Measurements from ENCODE around the gene PUM2.

The PUM2 gene

GRCh38 chr2:20361893-20362292, 11.2 kb upstream of the PUM2 start:
- DNase-seq: no peak

DNA sequence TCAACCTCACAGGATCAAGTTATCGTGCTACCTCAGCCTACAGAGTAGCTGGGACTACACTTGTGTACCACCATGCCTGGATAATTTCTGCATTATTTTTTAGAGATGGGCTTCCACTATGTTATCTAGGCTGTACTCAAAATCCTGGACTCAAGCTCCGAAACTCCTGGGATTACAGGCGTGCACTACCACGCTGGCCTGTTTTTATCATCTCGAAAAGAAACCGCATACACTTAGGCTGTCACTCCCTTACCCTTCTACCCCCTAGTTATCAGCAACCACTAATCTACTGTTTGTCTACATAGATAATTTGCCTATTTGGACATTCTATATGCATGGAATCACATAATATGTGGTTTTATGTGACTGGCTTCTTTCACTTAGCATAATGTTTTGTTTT, 8.5 kb upstream of the PUM2 start:
- H3K79me1 ChIP-seq (ENCODE audit: low read length): no peaks in the 10 kb centered on the region
- H3K4me2 ChIP-seq (ENCODE audit: low read length): no peak overlapping the region
- H3K56ac ChIP-seq (ENCODE audit: low read length): no peak overlapping the region
- H3K27me3 ChIP-seq (ENCODE audit: insufficient read depth, low read length, poor library complexity): no peaks in the 10 kb centered on the region
- no CpG with 5 or more reads among the region's 6 CpGs for WGBS (ENCODE audit: extremely low coverage, insufficient coverage, low lambda C conversion rate)
- no peaks in the 10 kb centered on the region for H3K79me2 ChIP-seq (ENCODE audit: control insufficient read depth, insufficient read depth, low read length)
- H3K27ac ChIP-seq (ENCODE audit: low read depth, low read length): no peak overlapping the region
- H3K4ac ChIP-seq (ENCODE audit: low read depth, low read length): no peak overlapping the region
- H3K4me1 ChIP-seq (ENCODE audit: control insufficient read depth, low read depth, low read length): no peaks in the 10 kb centered on the region
- H4K8ac ChIP-seq (ENCODE audit: low read depth, low read length): no peak overlapping the region
- H2AK5ac ChIP-seq (ENCODE audit: low read length): no peak overlapping the region
- no peak overlapping the region for H3K23ac ChIP-seq (ENCODE audit: low read length)
- no peak overlapping the region for H3K18ac ChIP-seq (ENCODE audit: low read length)
- no peak overlapping the region for H3K4me3 ChIP-seq (ENCODE audit: low read length)
- H4K5ac ChIP-seq (ENCODE audit: low read length): no peak overlapping the region
- H3K9ac ChIP-seq (ENCODE audit: low read length): no peak overlapping the region
- no peak overlapping the region for H2BK5ac ChIP-seq (ENCODE audit: low read length)
- no peaks in the 10 kb centered on the region for H3K36me3 ChIP-seq (ENCODE audit: control insufficient read depth, insufficient read depth, low read length)
- H2BK15ac ChIP-seq (replicated peaks; ENCODE audit: low read depth): no peak overlapping the region
- DNase-seq: no peak
- no peak overlapping the region for H2BK120ac ChIP-seq (ENCODE audit: low read depth, low read length)

More at GRCh38 chr2:20361893-20362292, 11.2 kb upstream of the PUM2 start:
- Histone ChIP-seq H3K79me2 (ENCODE audit: control insufficient read depth, insufficient read depth, low read length) (no peaks in the 10 kb centered on the region), H3K4me3 (ENCODE audit: low read length) (no peak overlapping the region), H3K27me3 (ENCODE audit: insufficient read depth, low read length, poor library complexity) (no peaks in the 10 kb centered on the region), H3K23ac (ENCODE audit: low read length) (no peak overlapping the region), H2BK120ac (ENCODE audit: low read depth, low read length) (no peak overlapping the region), H3K79me1 (ENCODE audit: low read length) (no peaks in the 10 kb centered on the region), H3K27ac (ENCODE audit: low read depth, low read length) (no peak overlapping the region), H2BK15ac (replicated peaks; ENCODE audit: low read depth) (no peak overlapping the region), H3K36me3 (ENCODE audit: control insufficient read depth, insufficient read depth, low read length) (no peaks in the 10 kb centered on the region), H4K5ac (ENCODE audit: low read length) (no peak overlapping the region), H3K56ac (ENCODE audit: low read length) (no peak overlapping the region), H2BK5ac (ENCODE audit: low read length) (no peak overlapping the region), H3K4ac (ENCODE audit: low read depth, low read length) (no peak overlapping the region), H3K4me2 (ENCODE audit: low read length) (no peak overlapping the region), H3K9ac (ENCODE audit: low read length) (no peak overlapping the region), H4K8ac (ENCODE audit: low read depth, low read length) (no peak overlapping the region), H3K4me1 (ENCODE audit: control insufficient read depth, low read depth, low read length) (no peaks in the 10 kb centered on the region), H2AK5ac (ENCODE audit: low read length) (no peak overlapping the region), H3K18ac (ENCODE audit: low read length) (no peak overlapping the region)
- WGBS (ENCODE audit: extremely low coverage, insufficient coverage, low lambda C conversion rate): no CpG with 5 or more reads among the region's 4 CpGs

- H2BK120ac ChIP-seq (ENCODE audit: low read depth, low read length): no peak overlapping the region
- H4K5ac ChIP-seq (ENCODE audit: low read length): no peak overlapping the region
- H3K27me3 ChIP-seq (ENCODE audit: insufficient read depth, low read length, poor library complexity): no peaks in the 10 kb centered on the region
- WGBS (ENCODE audit: extremely low coverage, insufficient coverage, low lambda C conversion rate): no CpG with 5 or more reads among the region's 13 CpGs
- H3K4ac ChIP-seq (ENCODE audit: low read depth, low read length): no peak overlapping the region
- H3K4me2 ChIP-seq (ENCODE audit: low read length): no peak overlapping the region
- no peak overlapping the region for H3K27ac ChIP-seq (ENCODE audit: low read depth, low read length)
- no peak overlapping the region for H2AK5ac ChIP-seq (ENCODE audit: low read length)
- H3K56ac ChIP-seq (ENCODE audit: low read length): no peak overlapping the region
- no peak overlapping the region for H2BK5ac ChIP-seq (ENCODE audit: low read length)
- H3K79me1 ChIP-seq (ENCODE audit: low read length): no peaks in the 10 kb centered on the region
- H4K8ac ChIP-seq (ENCODE audit: low read depth, low read length): no peak overlapping the region
- no peaks in the 10 kb centered on the region for H3K36me3 ChIP-seq (ENCODE audit: control insufficient read depth, insufficient read depth, low read length)
- no peak overlapping the region for H2BK15ac ChIP-seq (replicated peaks; ENCODE audit: low read depth)
- DNase-seq: no peak
- H3K18ac ChIP-seq (ENCODE audit: low read length): no peak overlapping the region
- H3K79me2 ChIP-seq (ENCODE audit: control insufficient read depth, insufficient read depth, low read length): no peaks in the 10 kb centered on the region
- no peak overlapping the region for H3K4me3 ChIP-seq (ENCODE audit: low read length)
- H3K9ac ChIP-seq (ENCODE audit: low read length): no peak overlapping the region
- peaks cover 5% of the 10 kb centered on the region for H3K4me1 ChIP-seq (ENCODE audit: control insufficient read depth, low read depth, low read length)
- no peak overlapping the region for H3K23ac ChIP-seq (ENCODE audit: low read length)
Observed at GRCh38 chr2:20357638-20358389, 7.2 kb upstream of the PUM2 start.

DNA sequence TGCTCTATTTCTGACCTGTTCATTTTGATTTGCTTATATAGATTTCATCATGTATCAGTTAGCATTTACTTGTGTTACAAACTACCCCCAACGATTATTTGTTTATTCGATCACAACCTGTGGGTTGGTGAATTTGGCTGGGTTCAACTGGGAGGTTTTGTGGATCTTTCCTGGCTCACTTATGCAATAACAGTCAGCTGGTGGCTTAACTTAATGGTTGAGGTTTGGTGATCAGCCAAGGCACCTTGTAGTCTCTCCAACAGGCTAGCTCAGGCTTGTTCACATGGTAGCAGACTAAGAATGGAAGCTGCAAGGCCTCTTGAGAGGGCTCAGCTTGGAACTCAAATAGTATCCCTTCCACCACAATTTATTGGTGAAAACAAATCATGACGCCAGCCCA, 5.4 kb upstream of the PUM2 start:
- H4K5ac ChIP-seq (ENCODE audit: low read length): no peak overlapping the region
- no CpG with 5 or more reads among the region's 3 CpGs for WGBS (ENCODE audit: extremely low coverage, insufficient coverage, low lambda C conversion rate)
- H3K4ac ChIP-seq (ENCODE audit: low read depth, low read length): no peak overlapping the region
- H3K4me2 ChIP-seq (ENCODE audit: low read length): no peak overlapping the region
- no peak overlapping the region for H4K8ac ChIP-seq (ENCODE audit: low read depth, low read length)
- no peaks in the 10 kb centered on the region for H3K36me3 ChIP-seq (ENCODE audit: control insufficient read depth, insufficient read depth, low read length)
- H3K23ac ChIP-seq (ENCODE audit: low read length): no peak overlapping the region
- DNase-seq: no peak
- H2BK15ac ChIP-seq (replicated peaks; ENCODE audit: low read depth): no peak overlapping the region
- H3K79me1 ChIP-seq (ENCODE audit: low read length): no peaks in the 10 kb centered on the region
- no peak overlapping the region for H3K27ac ChIP-seq (ENCODE audit: low read depth, low read length)
- H3K79me2 ChIP-seq (ENCODE audit: control insufficient read depth, insufficient read depth, low read length): no peaks in the 10 kb centered on the region
- H2BK120ac ChIP-seq (ENCODE audit: low read depth, low read length): no peak overlapping the region
- H3K4me3 ChIP-seq (ENCODE audit: low read length): no peak overlapping the region
- no peak overlapping the region for H3K18ac ChIP-seq (ENCODE audit: low read length)
- H3K9ac ChIP-seq (ENCODE audit: low read length): no peak overlapping the region
- H2BK5ac ChIP-seq (ENCODE audit: low read length): no peak overlapping the region
- H2AK5ac ChIP-seq (ENCODE audit: low read length): no peak overlapping the region
- peaks cover 7% of the 10 kb centered on the region for H3K4me1 ChIP-seq (ENCODE audit: control insufficient read depth, low read depth, low read length)
- no peak overlapping the region for H3K56ac ChIP-seq (ENCODE audit: low read length)
- H3K27me3 ChIP-seq (ENCODE audit: insufficient read depth, low read length, poor library complexity): no peaks in the 10 kb centered on the region

DNA sequence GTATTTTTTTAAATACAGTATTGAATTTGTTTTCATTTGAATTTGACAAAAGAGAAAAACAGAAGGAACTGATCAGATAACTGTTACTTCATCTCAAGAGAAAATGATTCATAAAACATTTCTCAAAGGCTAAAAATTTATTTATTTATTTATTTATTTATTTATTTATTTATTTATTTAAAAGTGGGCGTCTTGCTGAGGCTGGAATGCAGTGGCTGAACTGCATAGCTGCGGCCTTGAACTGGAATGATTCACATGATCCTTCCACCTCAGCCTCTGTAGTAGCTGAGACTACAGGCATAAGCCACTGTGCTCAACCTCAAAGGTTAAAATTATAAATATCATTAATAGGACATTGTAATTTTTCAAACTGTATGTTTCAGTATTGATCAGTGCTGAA, 4.5 kb upstream of the PUM2 start:
- Histone ChIP-seq H3K27ac (ENCODE audit: low read depth, low read length) (no peak overlapping the region), H3K79me2 (ENCODE audit: control insufficient read depth, insufficient read depth, low read length) (peaks cover under 1% of the 10 kb centered on the region), H2BK5ac (ENCODE audit: low read length) (no peak overlapping the region), H2BK15ac (replicated peaks; ENCODE audit: low read depth) (no peak overlapping the region), H3K9ac (ENCODE audit: low read length) (no peak overlapping the region), H3K56ac (ENCODE audit: low read length) (no peak overlapping the region), H2AK5ac (ENCODE audit: low read length) (no peak overlapping the region), H4K8ac (ENCODE audit: low read depth, low read length) (no peak overlapping the region), H3K18ac (ENCODE audit: low read length) (no peak overlapping the region), H3K36me3 (ENCODE audit: control insufficient read depth, insufficient read depth, low read length) (no peaks in the 10 kb centered on the region), H3K4me1 (ENCODE audit: control insufficient read depth, low read depth, low read length) (peaks cover 7% of the 10 kb centered on the region), H3K4me3 (ENCODE audit: low read length) (no peak overlapping the region), H3K23ac (ENCODE audit: low read length) (no peak overlapping the region), H2BK120ac (ENCODE audit: low read depth, low read length) (no peak overlapping the region), H4K5ac (ENCODE audit: low read length) (no peak overlapping the region), H3K27me3 (ENCODE audit: insufficient read depth, low read length, poor library complexity) (no peaks in the 10 kb centered on the region), H3K4ac (ENCODE audit: low read depth, low read length) (no peak overlapping the region), H3K79me1 (ENCODE audit: low read length) (no peaks in the 10 kb centered on the region), H3K4me2 (ENCODE audit: low read length) (no peak overlapping the region)
- no CpG with 5 or more reads among the region's 2 CpGs for WGBS (ENCODE audit: extremely low coverage, insufficient coverage, low lambda C conversion rate)
- no peak for DNase-seq

Measured in mesendoderm (in vitro differentiated cells).